Smooth muscle cell (in vitro differentiated cells): ENCODE data around the gene SREBF1. TPM values are rescaled to one million over a fixed set of nuclear protein-coding genes. Genes with fewer than 3 reads are reported as not detected.

ENCODE experiments used
- DNase-seq: peaks from one replicate; lab custom pipeline; 2025; ENCODE audit not compliant: unreplicated experiment; lab: John Stamatoyannopoulos, UW
- H2AFZ ChIP-seq: fragments of 200-600 bp; sonication (generic); 2 replicates; pipeline ENCODE4 v1.6.0; 2016; ENCODE audit warnings: antibody characterized with exemption, low read depth, mild to moderate bottlenecking
- H3F3A ChIP-seq: fragments of 200-600 bp; sonication (generic); 2 replicates; pipeline ENCODE4 v1.6.0; 2017; ENCODE audit warnings: antibody characterized with exemption, low read depth
- H3K27ac ChIP-seq: fragments of 200-600 bp; sonication (generic); 2 replicates; pipeline ENCODE4 v1.5.1; 2016; ENCODE audit warnings: low read depth, mild to moderate bottlenecking
- H3K27me3 ChIP-seq: fragments of 200-600 bp; sonication (generic); 2 replicates; pipeline ENCODE4 v1.6.1; 2016; ENCODE audit warnings: low read depth, mild to moderate bottlenecking
- H3K36me3 ChIP-seq: fragments of 200-600 bp; sonication (generic); 2 replicates; pipeline ENCODE4 v1.5.1; 2016; ENCODE audit warnings: low read depth
- H3K4me1 ChIP-seq: fragments of 200-600 bp; sonication (generic); 2 replicates; pipeline ENCODE4 v1.5.1; 2016; ENCODE audit warnings: low read depth
- H3K4me2 ChIP-seq: fragments of 200-600 bp; sonication (generic); 2 replicates; pipeline ENCODE4 v1.6.0; 2016; ENCODE audit warnings: mild to moderate bottlenecking
- H3K4me3 ChIP-seq: fragments of 200-600 bp; sonication (generic); 2 replicates; pipeline ENCODE4 v1.5.1; 2016; ENCODE audit warnings: mild to moderate bottlenecking
- H3K79me2 ChIP-seq: fragments of 200-600 bp; sonication (generic); 2 replicates; pipeline ENCODE4 v1.6.0; 2016; ENCODE audit warnings: low read depth, mild to moderate bottlenecking
- H3K9ac ChIP-seq: fragments of 200-600 bp; sonication (generic); 2 replicates; pipeline ENCODE4 v1.6.0; 2016; ENCODE audit warnings: low read depth
- H3K9me3 ChIP-seq: fragments of 200-600 bp; sonication (generic); replicated peaks from 2 replicates; pipeline ENCODE4 v1.5.1; 2016; ENCODE audit warnings: low read depth
- H4K20me1 ChIP-seq: fragments of 200-600 bp; sonication (generic); 2 replicates; pipeline ENCODE4 v1.6.0; 2016; ENCODE audit warnings: low read depth
- WGBS: methylation state at CpG from one replicate; pipeline ENCODE4 v1.1.7; 2016; ENCODE audit warnings: low lambda C conversion rate; 5-methylcytosine and 5-hydroxymethylcytosine counted together
- polyA plus RNA-seq: library from polyadenylated mRNA; unstranded; fragments of >200 nt; fragmentation: Nextera tagmentation; extraction: Ambion mirVana; gene quantifications from 2 replicates; pipeline ENCODE4 v1.2.1, GENCODE V29; 2016
- total RNA-seq: library from RNA; depleted of rRNA; stranded (reverse); fragments of >200 nt; gene quantifications from 2 replicates; pipeline ENCODE4 v1.2.3, GENCODE V29; 2014
- TF ChIP-seq, protein P1 (sequence below): fragments of 200-600 bp; sonication (generic); IDR thresholded peaks from 2 replicates; pipeline ENCODE4 v1.5.1; 2017; ENCODE audit warnings: borderline replicate concordance, mild to moderate bottlenecking, antibody characterized with exemption; ENCODE audit not compliant: insufficient read depth, poor library complexity, severe bottlenecking

The SREBF1 gene
- total and polyA plus RNA-seq, 2 experiments from 2014 or later = 23.5 to 45.4 TPM

DNA sequence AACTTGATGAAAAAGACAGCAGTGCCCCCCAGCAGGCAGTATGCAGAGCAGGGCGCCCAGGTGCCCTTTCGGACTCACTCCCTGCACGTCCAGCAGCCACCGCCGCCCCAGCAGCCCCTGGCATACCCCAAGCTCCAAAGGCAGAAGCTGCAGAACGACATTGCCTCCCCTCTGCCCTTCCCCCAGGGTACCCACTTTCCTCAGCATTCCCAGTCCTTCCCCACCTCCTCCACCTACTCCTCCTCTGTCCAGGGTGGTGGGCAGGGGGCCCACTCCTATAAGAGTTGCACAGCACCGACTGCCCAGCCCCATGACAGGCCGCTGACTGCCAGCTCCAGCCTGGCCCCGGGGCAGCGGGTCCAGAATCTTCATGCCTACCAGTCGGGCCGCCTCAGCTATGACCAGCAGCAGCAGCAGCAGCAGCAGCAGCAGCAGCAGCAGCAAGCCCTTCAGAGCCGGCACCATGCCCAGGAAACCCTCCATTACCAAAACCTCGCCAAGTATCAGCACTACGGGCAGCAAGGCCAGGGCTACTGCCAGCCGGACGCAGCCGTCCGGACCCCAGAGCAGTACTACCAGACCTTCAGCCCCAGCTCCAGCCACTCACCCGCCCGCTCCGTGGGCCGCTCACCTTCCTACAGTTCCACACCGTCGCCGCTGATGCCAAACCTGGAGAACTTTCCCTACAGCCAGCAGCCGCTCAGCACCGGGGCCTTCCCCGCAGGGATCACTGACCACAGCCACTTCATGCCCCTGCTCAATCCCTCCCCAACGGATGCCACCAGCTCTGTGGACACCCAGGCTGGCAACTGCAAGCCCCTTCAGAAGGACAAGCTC lies 43.2 kb downstream of the SREBF1 start:
- H3K36me3 ChIP-seq = no peaks in the 10 kb centered on the region
- no peaks in the 10 kb centered on the region for H3K9me3 ChIP-seq
- peaks cover 30% of the 10 kb centered on the region for H3K4me1 ChIP-seq
- peaks cover 26% of the 10 kb centered on the region for H3K79me2 ChIP-seq
- no peaks in the 10 kb centered on the region for H3K27me3 ChIP-seq
- WGBS = 96% methylated on average over 22 of the region's 30 CpGs
- TF ChIP-seq, protein P1, sequence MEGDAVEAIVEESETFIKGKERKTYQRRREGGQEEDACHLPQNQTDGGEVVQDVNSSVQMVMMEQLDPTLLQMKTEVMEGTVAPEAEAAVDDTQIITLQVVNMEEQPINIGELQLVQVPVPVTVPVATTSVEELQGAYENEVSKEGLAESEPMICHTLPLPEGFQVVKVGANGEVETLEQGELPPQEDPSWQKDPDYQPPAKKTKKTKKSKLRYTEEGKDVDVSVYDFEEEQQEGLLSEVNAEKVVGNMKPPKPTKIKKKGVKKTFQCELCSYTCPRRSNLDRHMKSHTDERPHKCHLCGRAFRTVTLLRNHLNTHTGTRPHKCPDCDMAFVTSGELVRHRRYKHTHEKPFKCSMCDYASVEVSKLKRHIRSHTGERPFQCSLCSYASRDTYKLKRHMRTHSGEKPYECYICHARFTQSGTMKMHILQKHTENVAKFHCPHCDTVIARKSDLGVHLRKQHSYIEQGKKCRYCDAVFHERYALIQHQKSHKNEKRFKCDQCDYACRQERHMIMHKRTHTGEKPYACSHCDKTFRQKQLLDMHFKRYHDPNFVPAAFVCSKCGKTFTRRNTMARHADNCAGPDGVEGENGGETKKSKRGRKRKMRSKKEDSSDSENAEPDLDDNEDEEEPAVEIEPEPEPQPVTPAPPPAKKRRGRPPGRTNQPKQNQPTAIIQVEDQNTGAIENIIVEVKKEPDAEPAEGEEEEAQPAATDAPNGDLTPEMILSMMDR = no peak
- H4K20me1 ChIP-seq = peaks cover 100% of the 10 kb centered on the region
- no peak for DNase-seq
- H3K4me2 ChIP-seq = no peak overlapping the region
- no peak overlapping the region for H2AFZ ChIP-seq
- H3K9ac ChIP-seq = no peak overlapping the region
- H3K27ac ChIP-seq = peak overlapping the region; percentile 35
- H3F3A ChIP-seq = no peaks in the 10 kb centered on the region
- H3K4me3 ChIP-seq = no peak overlapping the region

GRCh38 chr17:17792551-17793377 lies 44.0 kb downstream of the SREBF1 start:
- DNase-seq = no peak
- Histone ChIP-seq H3F3A (no peaks in the 10 kb centered on the region), H3K9me3 (no peaks in the 10 kb centered on the region), H2AFZ (no peak overlapping the region), H3K36me3 (no peaks in the 10 kb centered on the region), H3K4me3 (no peak overlapping the region), H3K27me3 (no peaks in the 10 kb centered on the region), H3K4me2 (no peak overlapping the region), H3K4me1 (peaks cover 30% of the 10 kb centered on the region), H4K20me1 (peaks cover 100% of the 10 kb centered on the region), H3K79me2 (peaks cover 35% of the 10 kb centered on the region), H3K27ac (peak overlapping the region; percentile 35), H3K9ac (no peak overlapping the region)
- 55% methylated on average over 28 of the region's 38 CpGs for WGBS
- TF ChIP-seq, protein P1 = no peak

- Histone ChIP-seq H3K4me1 (peaks cover 35% of the 10 kb centered on the region), H3K36me3 (no peaks in the 10 kb centered on the region), H3K9me3 (no peaks in the 10 kb centered on the region), H3F3A (no peaks in the 10 kb centered on the region), H3K27ac (no peak overlapping the region), H3K79me2 (peaks cover 40% of the 10 kb centered on the region), H2AFZ (no peak overlapping the region), H3K4me2 (no peak overlapping the region), H3K4me3 (no peak overlapping the region), H3K9ac (no peak overlapping the region), H4K20me1 (peaks cover 100% of the 10 kb centered on the region), H3K27me3 (no peaks in the 10 kb centered on the region)
- no peak for DNase-seq
- WGBS = 70% methylated on average over 16 of the region's 18 CpGs
- TF ChIP-seq, protein P1 = no peak
Observed at GRCh38 chr17:17792037-17792550, 44.7 kb downstream of the SREBF1 start.
